HUES6 (cell line): ENCODE data around the gene ZBTB47.

ENCODE experiments used
- H3K27ac ChIP-seq: 2 replicates; pipeline ENCODE4 v1.7.0; 2013; ENCODE audit warnings: low read depth, mild to moderate bottlenecking, low read length, inconsistent platforms
- H3K27me3 ChIP-seq: 2 replicates; pipeline ENCODE4 v1.6.1; 2013; ENCODE audit warnings: low read length; ENCODE audit not compliant: control insufficient read depth, insufficient read depth
- H3K36me3 ChIP-seq: 2 replicates; pipeline ENCODE4 v1.6.1; 2013; ENCODE audit warnings: low read length; ENCODE audit not compliant: control insufficient read depth, insufficient read depth
- H3K4me1 ChIP-seq: 2 replicates; pipeline ENCODE4 v1.6.1; 2013; ENCODE audit warnings: low read length; ENCODE audit not compliant: control insufficient read depth, insufficient read depth
- H3K4me3 ChIP-seq: 2 replicates; pipeline ENCODE4 v1.5.1; 2013; ENCODE audit warnings: low read depth, low read length
- H3K9ac ChIP-seq: one replicate; pipeline ENCODE4 v1.6.1; 2013; ENCODE audit warnings: mild to moderate bottlenecking, low read length
- H3K9me3 ChIP-seq: 2 replicates; pipeline ENCODE4 v1.6.1; 2013; ENCODE audit warnings: low read depth, low read length; ENCODE audit not compliant: control insufficient read depth, insufficient read depth

The ZBTB47 gene

GRCh38 chr3:42692667-42693529 is 39.4 kb downstream of the ZBTB47 start:
- Histone ChIP-seq H3K27me3 (peaks cover 3% of the 10 kb centered on the region; the same call in 1 of the 2 replicates), H3K4me1 (peaks cover 8% of the 10 kb centered on the region; the same call in 1 of the 2 replicates), H3K27ac (no peak overlapping the region), H3K9me3 (no peaks in the 10 kb centered on the region), H3K4me3 (no peak overlapping the region), H3K9ac (no peak overlapping the region), H3K36me3 (no peaks in the 10 kb centered on the region)

DNA sequence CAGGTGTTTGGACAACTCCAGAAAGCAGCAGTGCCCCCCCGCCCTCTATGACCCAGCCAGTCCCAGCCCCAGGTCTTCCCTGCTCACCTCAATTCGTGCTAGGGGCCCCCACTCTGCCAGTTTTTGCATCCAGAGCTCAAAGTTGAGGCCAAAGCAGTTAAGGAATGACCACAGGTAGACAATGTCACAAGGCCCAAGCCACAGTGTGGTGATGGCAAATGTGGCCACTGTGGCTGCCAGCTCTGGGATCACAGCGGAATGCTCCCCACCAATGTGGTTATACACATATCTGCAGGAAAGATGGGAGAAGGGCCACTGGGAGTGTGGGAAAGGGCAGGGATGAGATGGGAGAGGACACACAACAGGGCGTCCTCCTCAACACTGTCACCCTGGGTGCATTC is 40.0 kb downstream of the ZBTB47 start:
- Histone ChIP-seq H3K36me3 (no peaks in the 10 kb centered on the region), H3K9me3 (no peaks in the 10 kb centered on the region), H3K4me1 (peaks cover 8% of the 10 kb centered on the region; the same call in 1 of the 2 replicates), H3K27ac (no peak overlapping the region), H3K9ac (no peak overlapping the region), H3K27me3 (peaks cover 3% of the 10 kb centered on the region; the same call in 1 of the 2 replicates), H3K4me3 (no peak overlapping the region)

DNA sequence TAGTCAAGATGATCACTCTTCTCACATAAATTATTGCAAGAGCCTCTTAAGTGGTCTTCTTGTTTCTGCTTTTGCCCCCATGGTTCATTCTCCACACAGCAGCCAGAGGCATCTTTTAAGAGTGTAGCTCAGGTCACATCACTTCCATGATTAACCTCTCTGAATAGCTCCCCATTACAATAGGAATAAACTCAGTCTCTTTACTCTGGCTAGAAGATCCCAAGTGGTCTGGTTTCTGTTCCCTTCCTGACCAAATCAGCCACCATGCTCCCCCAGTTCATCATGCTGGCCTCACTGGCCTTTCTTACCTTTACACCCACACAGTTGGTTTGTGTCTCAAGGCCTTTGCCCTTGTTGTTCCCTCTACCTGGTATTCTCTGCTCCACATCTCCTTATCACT is 40.9 kb downstream of the ZBTB47 start:
- Histone ChIP-seq H3K9me3 (no peaks in the 10 kb centered on the region), H3K4me3 (no peak overlapping the region), H3K4me1 (peaks cover 4% of the 10 kb centered on the region; the same call in 1 of the 2 replicates), H3K27me3 (peaks cover 3% of the 10 kb centered on the region; the same call in 1 of the 2 replicates), H3K36me3 (no peaks in the 10 kb centered on the region), H3K9ac (no peak overlapping the region), H3K27ac (no peak overlapping the region)

GRCh38 chr3:42696356-42697288 is 43.1 kb downstream of the ZBTB47 start:
- Histone ChIP-seq H3K27me3 (peaks cover 3% of the 10 kb centered on the region; the same call in 1 of the 2 replicates), H3K9me3 (no peaks in the 10 kb centered on the region), H3K4me3 (no peak overlapping the region), H3K9ac (no peak overlapping the region), H3K4me1 (no peaks in the 10 kb centered on the region), H3K36me3 (no peaks in the 10 kb centered on the region), H3K27ac (no peak overlapping the region)

DNA sequence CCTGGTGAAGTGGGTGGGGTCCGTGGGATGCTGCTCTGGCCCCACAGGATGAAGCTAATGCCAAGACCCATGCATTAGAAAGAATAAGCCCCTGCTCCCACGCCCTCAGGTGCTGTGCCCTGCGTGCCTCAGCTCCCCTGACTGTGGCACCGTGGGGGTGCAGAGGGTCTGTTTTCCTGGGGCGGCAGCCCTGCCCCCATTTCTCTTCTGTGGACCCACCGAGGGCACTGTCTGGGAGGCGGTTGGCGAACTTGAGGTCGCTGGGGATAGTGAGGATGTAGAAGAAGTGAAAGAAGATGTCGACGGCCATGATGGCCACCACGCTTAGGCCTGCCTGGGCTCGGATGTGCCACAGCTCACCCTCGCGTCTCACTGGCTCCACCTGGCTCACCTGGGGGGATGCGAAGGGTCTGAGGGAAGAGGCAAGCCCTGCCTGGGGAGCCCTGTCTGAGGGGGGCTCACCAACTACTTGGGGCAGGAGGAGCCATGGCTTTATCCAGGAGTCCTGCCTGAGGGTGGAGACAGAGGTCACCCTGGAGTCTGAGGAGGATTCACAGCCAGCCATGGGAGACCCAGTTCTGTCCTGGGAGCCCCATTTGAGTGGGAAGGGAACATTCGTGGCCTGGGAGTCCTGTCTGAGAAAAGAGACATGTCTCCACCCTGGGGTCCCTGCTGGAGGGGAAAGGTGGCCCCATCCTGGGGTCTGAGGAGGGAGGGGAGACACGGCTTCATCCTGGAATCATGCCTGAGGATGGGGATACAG is 44.0 kb downstream of the ZBTB47 start:
- no peaks in the 10 kb centered on the region for H3K9me3 ChIP-seq
- no peak overlapping the region for H3K9ac ChIP-seq
- no peaks in the 10 kb centered on the region for H3K36me3 ChIP-seq
- H3K4me3 ChIP-seq, result no peak overlapping the region
- H3K4me1 ChIP-seq, result no peaks in the 10 kb centered on the region
- H3K27me3 ChIP-seq, result 0 out of 2 replicates have a peak, but pooled peaks cover 3% of the 10 kb centered on the region
- H3K27ac ChIP-seq, result no peak overlapping the region

DNA sequence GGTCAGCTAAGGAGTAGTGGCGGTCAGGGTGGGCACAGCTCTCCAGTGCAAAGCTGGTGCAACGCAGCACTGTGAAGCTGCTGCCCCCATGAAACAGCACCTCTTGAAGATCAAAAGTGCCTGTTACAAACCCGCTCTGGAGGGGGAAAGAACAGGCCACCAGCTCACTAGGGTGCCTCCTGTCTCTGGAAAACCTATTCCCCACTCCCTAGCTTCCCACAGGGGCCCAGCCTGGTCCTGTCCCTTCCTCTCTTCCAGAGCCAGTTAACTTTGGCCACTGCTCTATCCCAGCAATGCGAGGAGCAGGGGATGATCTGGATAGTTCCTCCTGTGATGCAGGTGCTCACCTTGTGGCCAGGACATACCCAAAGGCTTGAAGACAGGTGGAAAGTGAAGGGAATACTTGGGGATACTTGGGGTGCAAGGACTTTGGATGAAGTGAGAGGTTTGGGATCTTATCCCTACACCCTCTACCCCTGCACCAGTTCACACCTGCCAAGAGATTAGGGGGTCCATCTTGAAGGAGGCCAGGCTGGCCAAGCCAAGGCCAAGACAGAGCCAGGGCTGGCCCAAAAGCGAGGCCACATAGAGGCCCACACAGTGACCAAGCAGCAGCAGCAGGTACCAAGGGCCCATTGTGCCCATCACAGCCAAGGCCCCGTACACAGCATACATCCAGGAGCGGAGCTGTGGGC is 44.9 kb downstream of the ZBTB47 start:
- Histone ChIP-seq H3K27me3 (0 out of 2 replicates have a peak, but pooled peaks cover 3% of the 10 kb centered on the region), H3K9ac (no peak overlapping the region), H3K4me3 (no peak overlapping the region), H3K27ac (no peak overlapping the region), H3K9me3 (no peaks in the 10 kb centered on the region), H3K36me3 (no peaks in the 10 kb centered on the region), H3K4me1 (no peaks in the 10 kb centered on the region)

- Histone ChIP-seq H3K9me3 (no peaks in the 10 kb centered on the region), H3K4me1 (no peaks in the 10 kb centered on the region), H3K36me3 (no peaks in the 10 kb centered on the region), H3K27ac (no peak overlapping the region), H3K27me3 (0 out of 2 replicates have a peak, but pooled peaks cover 3% of the 10 kb centered on the region), H3K9ac (no peak overlapping the region), H3K4me3 (no peak overlapping the region)
Measured at GRCh38 chr3:42698911-42699230, 45.4 kb downstream of the ZBTB47 start.

GRCh38 chr3:42699511-42699971 is 46.0 kb downstream of the ZBTB47 start:
- Histone ChIP-seq H3K4me3 (no peak overlapping the region), H3K36me3 (no peaks in the 10 kb centered on the region), H3K27ac (no peak overlapping the region), H3K27me3 (0 out of 2 replicates have a peak, but pooled peaks cover 3% of the 10 kb centered on the region), H3K9ac (no peak overlapping the region), H3K4me1 (no peaks in the 10 kb centered on the region), H3K9me3 (no peaks in the 10 kb centered on the region)

- 0 out of 2 replicates have a peak, but pooled peaks cover 3% of the 10 kb centered on the region for H3K27me3 ChIP-seq
- H3K9ac ChIP-seq, result no peak overlapping the region
- no peak overlapping the region for H3K27ac ChIP-seq
- no peaks in the 10 kb centered on the region for H3K9me3 ChIP-seq
- no peak overlapping the region for H3K4me3 ChIP-seq
- H3K4me1 ChIP-seq, result no peaks in the 10 kb centered on the region
- H3K36me3 ChIP-seq, result no peaks in the 10 kb centered on the region
Measured at GRCh38 chr3:42700366-42701288, 47.1 kb downstream of the ZBTB47 start.
